HG02588 (cell line): ENCODE results near the gene UTF1.

Experiments
- ATAC-seq: cut with Tn5 transposase; IDR thresholded peaks from one replicate; pipeline ENCODE4 v1.9.1; 2021; ENCODE audit warnings: mild to moderate bottlenecking, moderate library complexity; ENCODE audit not compliant: unreplicated experiment

UTF1 gene

GRCh38 chr10:133276435-133277201, 46.6 kb downstream of the UTF1 start, which contains the start of gene ADAM8:
Gene ADAM8, minus strand, starts transcription at chr10:133276868. Its CDS starts 51 bp downstream, at chr10:133276817.
- peak; percentile 54 for ATAC-seq

- ATAC-seq = no peak
These were observed 47.4 kb downstream of the UTF1 start for GRCh38 chr10:133277277-133277992.

- ATAC-seq = no peak
These were observed 48.1 kb downstream of the UTF1 start for GRCh38 chr10:133277993-133278576.

GRCh38 chr10:133278577-133279265, 48.7 kb downstream of the UTF1 start:
- no peak for ATAC-seq

GRCh38 chr10:133279326-133280226, 49.6 kb downstream of the UTF1 start:
- no peak for ATAC-seq

DNA sequence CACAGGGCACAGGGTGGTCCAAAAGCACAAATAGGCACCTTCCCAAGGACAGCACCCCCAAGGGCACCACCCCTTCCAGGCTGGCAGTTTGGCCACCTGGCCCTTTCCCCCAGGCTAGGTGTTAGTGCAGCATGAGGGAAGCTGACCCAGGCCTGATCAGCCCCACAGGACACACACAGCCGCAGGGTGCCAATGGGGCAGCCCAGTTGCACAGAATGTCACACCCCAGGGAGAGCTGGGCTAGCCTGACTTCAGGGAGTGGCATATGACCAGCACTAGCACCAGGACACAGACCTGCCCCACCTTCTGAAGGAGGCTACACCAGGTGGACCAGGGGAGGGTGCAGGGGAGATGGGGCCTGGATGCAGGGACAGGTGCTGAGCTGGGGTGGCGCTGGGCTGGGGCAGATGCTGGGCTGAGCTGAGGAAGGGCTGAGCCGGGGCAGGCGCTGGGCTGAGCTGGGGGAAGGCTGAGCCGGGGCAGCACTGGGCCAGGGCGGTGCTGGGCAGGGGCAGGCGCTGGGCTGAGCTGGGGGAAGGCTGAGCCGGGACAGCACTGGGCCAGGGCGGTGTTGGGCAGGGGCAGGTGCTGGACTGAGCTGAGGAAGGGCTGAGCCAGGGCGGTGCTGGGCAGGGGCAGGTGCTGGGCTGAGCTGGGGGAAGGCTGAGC, 50.5 kb downstream of the UTF1 start:
- ATAC-seq = no peak

GRCh38 chr10:133281084-133281483, 51.1 kb downstream of the UTF1 start:
- ATAC-seq = no peak
